ENCODE results near the gene ADGRG1. TPM values are rescaled to one million over a fixed set of nuclear protein-coding genes. Genes with fewer than 3 reads are reported as not detected.

ADGRG1 gene
- total RNA-seq, 1 donor from 2014 or later = 21.8 TPM

GRCh38 chr16:57687363-57687929 lies 59.0 kb downstream of the ADGRG1 start:
- DNase-seq = no peak

- DNase-seq = no peak
Observed at GRCh38 chr16:57688487-57688986, 60.1 kb downstream of the ADGRG1 start.

- DNase-seq = no peak
Observed at GRCh38 chr16:57688987-57689761, 60.7 kb downstream of the ADGRG1 start.

- peak; percentile 42 for DNase-seq
Observed at GRCh38 chr16:57689762-57690558, 61.5 kb downstream of the ADGRG1 start.

GRCh38 chr16:57690782-57691471 lies 62.5 kb downstream of the ADGRG1 start:
- DNase-seq = no peak

GRCh38 chr16:57692636-57693035 lies 64.2 kb downstream of the ADGRG1 start:
- DNase-seq = no peak

- no peak for DNase-seq
Observed at GRCh38 chr16:57693550-57693949, 65.1 kb downstream of the ADGRG1 start.

- no peak for DNase-seq
Observed at GRCh38 chr16:57694231-57694724, 65.8 kb downstream of the ADGRG1 start.

- peak; percentile 72 for DNase-seq
Observed at GRCh38 chr16:57694725-57695679, 66.6 kb downstream of the ADGRG1 start, which contains the start of gene DRC7. Gene DRC7, plus strand, starts transcription at chr16:57694806. Its CDS starts 3,144 bp downstream, at chr16:57697950.

GRCh38 chr16:57695680-57696069 lies 67.2 kb downstream of the ADGRG1 start:
- DNase-seq = no peak

GRCh38 chr16:57696240-57696639 lies 67.8 kb downstream of the ADGRG1 start:
- DNase-seq = no peak

GRCh38 chr16:57697896-57698537 lies 69.6 kb downstream of the ADGRG1 start:
- no peak for DNase-seq

GRCh38 chr16:57698812-57699405 lies 70.5 kb downstream of the ADGRG1 start:
- DNase-seq = no peak

- no peak for DNase-seq
Observed at GRCh38 chr16:57699481-57699880, 71.1 kb downstream of the ADGRG1 start.

- no peak for DNase-seq
Observed at GRCh38 chr16:57699899-57700298, 71.5 kb downstream of the ADGRG1 start.

GRCh38 chr16:57700781-57701551 lies 72.5 kb downstream of the ADGRG1 start:
- DNase-seq = no peak

GRCh38 chr16:57701759-57702371 lies 73.4 kb downstream of the ADGRG1 start:
- DNase-seq = no peak

- no peak for DNase-seq
Observed at GRCh38 chr16:57703416-57704010, 75.1 kb downstream of the ADGRG1 start.
